ENCODE measurements around the gene SOWAHC. TPM values are rescaled to one million over a fixed set of nuclear protein-coding genes. Genes with fewer than 3 reads are reported as not detected.

SOWAHC gene
- total RNA-seq, 1 donor from 2014 or later, result 9.4 TPM

GRCh38 chr2:109663721-109664120 lies 49.6 kb downstream of the SOWAHC start:
- Histone ChIP-seq H3K9me3 (ENCODE audit: control insufficient read depth in 3 of 3, low read length in 3 of 3) (no peaks in the 10 kb centered on the region), H3K4me1 (ENCODE audit: control insufficient read depth in 3 of 3, insufficient read depth in 3 of 3, low read length in 3 of 3) (peaks cover 0 to 9% (median 3%) of the 10 kb centered on the region in 3 donors), H3K36me3 (ENCODE audit: control insufficient read depth in 3 of 3, insufficient read depth in 3 of 3, low read length in 3 of 3) (no peaks in the 10 kb centered on the region), H3K27ac (ENCODE audit: low read depth, low read length) (no peak overlapping the region), H3K27me3 (ENCODE audit: control insufficient read depth in 3 of 3, insufficient read depth in 3 of 3, low read length in 3 of 3) (no peaks in the 10 kb centered on the region), H3K9ac (ENCODE audit: low read depth in 1 of 3, low read length in 3 of 3) (no peak overlapping the region), H3K4me3 (ENCODE audit: low read length in 3 of 3) (no peak overlapping the region)

GRCh38 chr2:109666466-109666865 lies 52.3 kb downstream of the SOWAHC start:
- H3K9me3 ChIP-seq (ENCODE audit: control insufficient read depth in 3 of 3, low read length in 3 of 3), result no peaks in the 10 kb centered on the region
- H3K36me3 ChIP-seq (ENCODE audit: control insufficient read depth in 3 of 3, insufficient read depth in 3 of 3, low read length in 3 of 3), result no peaks in the 10 kb centered on the region
- H3K27ac ChIP-seq (ENCODE audit: low read depth, low read length), result no peak overlapping the region
- H3K4me1 ChIP-seq (ENCODE audit: control insufficient read depth in 3 of 3, insufficient read depth in 3 of 3, low read length in 3 of 3), result peaks cover 0 to 9% (median 3%) of the 10 kb centered on the region in 3 donors
- no peaks in the 10 kb centered on the region for H3K27me3 ChIP-seq (ENCODE audit: control insufficient read depth in 3 of 3, insufficient read depth in 3 of 3, low read length in 3 of 3)
- no peak overlapping the region for H3K9ac ChIP-seq (ENCODE audit: low read depth in 1 of 3, low read length in 3 of 3)
- H3K4me3 ChIP-seq (ENCODE audit: low read length in 3 of 3), result no peak overlapping the region

Other genes with a start within 250 kb of the SOWAHC start
- 109 TPM for gene SEPTIN10, start 398 bp upstream of the SOWAHC start, total RNA-seq
- 11.5 TPM for gene RGPD5, start 179.9 kb downstream of the SOWAHC start, total RNA-seq

All from skeletal muscle tissue (tissue), 4 donors.